ENCODE results near the gene PPIF.

The PPIF gene

GRCh38 chr10:79347226-79347893, at the start of gene PPIF:
Gene PPIF, plus strand, starts transcription at chr10:79347469. Its CDS starts 80 bp downstream, at chr10:79347549.
- DNase-seq (ENCODE audit: low spot score) = peak; percentile 89

- no peak for DNase-seq (ENCODE audit: low spot score)
Measured at GRCh38 chr10:79298403-79299244, 48.6 kb upstream of the PPIF start.

GRCh38 chr10:79299397-79300241, 47.6 kb upstream of the PPIF start:
- DNase-seq (ENCODE audit: low spot score) = no peak

- no peak for DNase-seq (ENCODE audit: low spot score)
Measured at GRCh38 chr10:79300711-79301110, 46.6 kb upstream of the PPIF start.

GRCh38 chr10:79301754-79302530, 45.3 kb upstream of the PPIF start:
- DNase-seq (ENCODE audit: low spot score) = no peak

GRCh38 chr10:79303631-79304478, 43.4 kb upstream of the PPIF start:
- no peak for DNase-seq (ENCODE audit: low spot score)

- no peak for DNase-seq (ENCODE audit: low spot score)
Measured at GRCh38 chr10:79304479-79305087, 42.7 kb upstream of the PPIF start.

GRCh38 chr10:79305515-79305914, 41.8 kb upstream of the PPIF start:
- no peak for DNase-seq (ENCODE audit: low spot score)

- no peak for DNase-seq (ENCODE audit: low spot score)
Measured at GRCh38 chr10:79305988-79306387, 41.3 kb upstream of the PPIF start.

GRCh38 chr10:79306644-79307220, 40.5 kb upstream of the PPIF start:
- no peak for DNase-seq (ENCODE audit: low spot score)

GRCh38 chr10:79308016-79308415, 39.3 kb upstream of the PPIF start:
- DNase-seq (ENCODE audit: low spot score) = no peak

GRCh38 chr10:79308969-79309665, 38.2 kb upstream of the PPIF start:
- DNase-seq (ENCODE audit: low spot score) = no peak

GRCh38 chr10:79310200-79310865, 36.9 kb upstream of the PPIF start:
- DNase-seq (ENCODE audit: low spot score) = no peak

- no peak for DNase-seq (ENCODE audit: low spot score)
Measured at GRCh38 chr10:79310911-79311573, 36.2 kb upstream of the PPIF start.

- no peak for DNase-seq (ENCODE audit: low spot score)
Measured at GRCh38 chr10:79311581-79312407, 35.5 kb upstream of the PPIF start.

GRCh38 chr10:79312601-79313187, 34.6 kb upstream of the PPIF start:
- DNase-seq (ENCODE audit: low spot score) = no peak

GRCh38 chr10:79313320-79313719, 33.9 kb upstream of the PPIF start:
- no peak for DNase-seq (ENCODE audit: low spot score)
